MM.1S (cell line): ENCODE data around the gene ADNP2.
A peak's percentile ranks its signal among the peaks of the same experiment; 100 is the strongest.

Experiments
- CTCF ChIP-seq: fragments of 300-600 bp; sonication (generic); IDR thresholded peaks from 2 replicates; pipeline ENCODE4 v1.5.1; 2016; ENCODE audit warnings: antibody characterized with exemption, low read length, mixed read lengths
- EZH2 ChIP-seq: fragments of 300-600 bp; sonication (generic); optimal IDR thresholded peaks from 2 replicates; pipeline ENCODE3; 2017; ENCODE audit warnings: low read depth, mild to moderate bottlenecking, antibody characterized with exemption, low read length, mixed read lengths
- EZH2phosphoT487 ChIP-seq: fragments of 300-600 bp; sonication (generic); IDR thresholded peaks from 2 replicates; pipeline ENCODE4 v1.6.1; 2018; ENCODE audit warnings: antibody characterized with exemption, low read length

- TF ChIP-seq CTCF (peak; percentile 35), EZH2 (no peak), EZH2phosphoT487 (no peak)
Measured at GRCh38 chr18:80171054-80171872, 62.2 kb downstream of the ADNP2 start.
